HUDEP-2 (cell line): ENCODE measurements around the gene DGKZ.
"Not testable (repeated sequence)": the region's sequence is repeated elsewhere in the genome, so short reads cannot be mapped to it uniquely, and the experiment has no call there.

ENCODE experiments used
- DNase-seq, 76 experiments: peaks; one replicate each; lab custom pipeline; 2025; ENCODE audit not compliant: unreplicated experiment in 76 of 76; lab: John Stamatoyannopoulos, UW

The DGKZ gene

GRCh38 chr11:46346886-46347636 lies at the start of gene DGKZ:
Gene DGKZ (plus strand): TSS chr11:46347463. CDS start chr11:46347660, 197 bp downstream.
- peak in 68 of 76 experiments; percentile 20 to 88 (median 72) for DNase-seq

GRCh38 chr11:46298699-46299433 lies 48.4 kb upstream of the DGKZ start:
- DNase-seq, result no peak

GRCh38 chr11:46299451-46299961 lies 47.8 kb upstream of the DGKZ start:
- DNase-seq, result no peak

GRCh38 chr11:46300270-46300669 lies 47.0 kb upstream of the DGKZ start:
- DNase-seq, result no peak

GRCh38 chr11:46302866-46303265 lies 44.4 kb upstream of the DGKZ start:
- DNase-seq, result no peak

- DNase-seq, result not testable (repeated sequence)
Measured at GRCh38 chr11:46304036-46304435, 43.2 kb upstream of the DGKZ start.

- DNase-seq, result no peak
Measured at GRCh38 chr11:46304605-46305179, 42.6 kb upstream of the DGKZ start.

GRCh38 chr11:46305295-46305694 lies 42.0 kb upstream of the DGKZ start:
- DNase-seq, result peak in 8 of 76 experiments; percentile 1 to 19 (median 12)

GRCh38 chr11:46306296-46306853 lies 40.9 kb upstream of the DGKZ start:
- no peak for DNase-seq

- no peak for DNase-seq
Measured at GRCh38 chr11:46307369-46307768, 39.9 kb upstream of the DGKZ start.

GRCh38 chr11:46307785-46308341 lies 39.4 kb upstream of the DGKZ start:
- no peak for DNase-seq

- DNase-seq, result peak in 62 of 76 experiments; percentile 17 to 68 (median 51)
Measured at GRCh38 chr11:46308631-46309419, 38.4 kb upstream of the DGKZ start.

GRCh38 chr11:46309814-46310259 lies 37.4 kb upstream of the DGKZ start:
- peak in 67 of 76 experiments; percentile 5 to 79 (median 47) for DNase-seq

- peak in 72 of 76 experiments; percentile 14 to 82 (median 64) for DNase-seq
Measured at GRCh38 chr11:46315033-46315738, 32.1 kb upstream of the DGKZ start.

GRCh38 chr11:46315783-46316563 lies 31.3 kb upstream of the DGKZ start:
- peak in 73 of 76 experiments; percentile 10 to 86 (median 68) for DNase-seq

GRCh38 chr11:46319074-46319453 lies 28.2 kb upstream of the DGKZ start:
- DNase-seq, result no peak

GRCh38 chr11:46321757-46322156 lies 25.5 kb upstream of the DGKZ start:
- DNase-seq, result no peak

- DNase-seq, result peak in 23 of 76 experiments; percentile 6 to 54 (median 19)
Measured at GRCh38 chr11:46322759-46323158, 24.5 kb upstream of the DGKZ start.
